Astrocyte (in vitro differentiated cells and primary cell): ENCODE results near the gene ADAMTSL2. TPM values are rescaled to one million over a fixed set of nuclear protein-coding genes. Genes with fewer than 3 reads are reported as not detected.

Experiments used
- DNase-seq: peaks from one replicate; pipeline ENCODE4 v3.0.0-alpha.2; 2010; ENCODE audit warnings: low read depth
- FAIRE-seq: peaks from 2 replicates; lab custom pipeline; 2011; peaks lifted over from hg19 to GRCh38; lab: Jason Lieb, UNC
- H2AFZ ChIP-seq: 2 replicates; pipeline ENCODE4 v1.6.0; 2012; ENCODE audit warnings: low read depth, low read length, inconsistent platforms
- H3K27ac ChIP-seq: 2 replicates; pipeline ENCODE4 v1.5.1; 2011; ENCODE audit warnings: low read depth, low read length, inconsistent platforms
- H3K27me3 ChIP-seq: 2 replicates; pipeline ENCODE4 v1.6.0; 2011; ENCODE audit warnings: low read length, inconsistent platforms; ENCODE audit not compliant: insufficient read depth
- H3K36me3 ChIP-seq: 2 replicates; pipeline ENCODE4 v1.5.1; 2011; ENCODE audit warnings: low read length, inconsistent platforms; ENCODE audit not compliant: insufficient read depth
- H3K4me1 ChIP-seq: 2 replicates; pipeline ENCODE4 v1.5.1; 2011; ENCODE audit warnings: low read length, inconsistent platforms; ENCODE audit not compliant: insufficient read depth
- H3K4me2 ChIP-seq: 2 replicates; pipeline ENCODE4 v1.6.0; 2012; ENCODE audit warnings: low read length, inconsistent platforms
- H3K4me3 ChIP-seq: 2 replicates; pipeline ENCODE4 v1.5.1; 2011; ENCODE audit warnings: low read depth, mild to moderate bottlenecking, low read length, inconsistent platforms; ENCODE audit not compliant: insufficient read depth
- H3K79me2 ChIP-seq: 2 replicates; pipeline ENCODE4 v1.6.0; 2012; ENCODE audit warnings: mild to moderate bottlenecking, low read length, inconsistent platforms; ENCODE audit not compliant: insufficient read depth
- H3K9ac ChIP-seq: 2 replicates; pipeline ENCODE4 v1.6.0; 2012; ENCODE audit warnings: mild to moderate bottlenecking, low read length, inconsistent platforms
- H3K9me3 ChIP-seq: 2 replicates; pipeline ENCODE4 v1.5.1; 2012; ENCODE audit warnings: low read depth, mild to moderate bottlenecking, low read length, inconsistent platforms; ENCODE audit not compliant: insufficient read depth
- H4K20me1 ChIP-seq: 2 replicates; pipeline ENCODE4 v1.6.0; 2012; ENCODE audit warnings: low read length, inconsistent platforms; ENCODE audit not compliant: insufficient read depth
- H3K27ac Mint-ChIP-seq: one replicate; pipeline ENCODE4 v1.8.0; 2021; ENCODE audit warnings: mild to moderate bottlenecking, mixed read lengths; ENCODE audit not compliant: unreplicated experiment
- H3K27me3 Mint-ChIP-seq: one replicate; pipeline ENCODE4 v1.8.0; 2021; ENCODE audit warnings: low read depth, mixed read lengths; ENCODE audit not compliant: unreplicated experiment
- H3K36me3 Mint-ChIP-seq: one replicate; pipeline ENCODE4 v1.8.0; 2021; ENCODE audit warnings: low read depth, mixed read lengths; ENCODE audit not compliant: unreplicated experiment
- H3K4me1 Mint-ChIP-seq: one replicate; pipeline ENCODE4 v1.8.0; 2021; ENCODE audit warnings: low read depth, mixed read lengths; ENCODE audit not compliant: unreplicated experiment
- H3K4me3 Mint-ChIP-seq: one replicate; pipeline ENCODE4 v1.8.0; 2021; ENCODE audit warnings: mild to moderate bottlenecking, moderate library complexity, mixed read lengths; ENCODE audit not compliant: unreplicated experiment
- H3K9me3 Mint-ChIP-seq: one replicate; pipeline ENCODE4 v1.8.0; 2021; ENCODE audit warnings: mild to moderate bottlenecking, mixed read lengths; ENCODE audit not compliant: unreplicated experiment
- CTCF ChIP-seq: IDR thresholded peaks from 2 replicates; pipeline ENCODE4 v1.5.1; 2011; ENCODE audit warnings: low read depth, mild to moderate bottlenecking, inconsistent platforms, low read length, moderate library complexity; ENCODE audit not compliant: insufficient read depth
- EZH2 ChIP-seq: IDR thresholded peaks from 2 replicates; pipeline ENCODE4 v1.6.1; 2012; ENCODE audit warnings: mild to moderate bottlenecking, low read length, inconsistent platforms; ENCODE audit not compliant: insufficient read depth
- total RNA-seq: library from RNA; stranded (reverse); gene quantifications from 2 replicates; pipeline ENCODE4 v1.2.1, GENCODE V29; 2021

ADAMTSL2 gene
- total RNA-seq, 1 donor from 2014 or later: 0.52 TPM

- Histone ChIP-seq H3K9ac (no peak overlapping the region), H3K27me3 (peaks cover 20% of the 10 kb centered on the region), H3K9me3 (no peaks in the 10 kb centered on the region), H3K4me1 (peaks cover 6% of the 10 kb centered on the region), H3K36me3 (no peaks in the 10 kb centered on the region), H3K27ac (no peak overlapping the region), H3K4me3 (no peak overlapping the region), H4K20me1 (no peaks in the 10 kb centered on the region), H2AFZ (no peak overlapping the region), H3K4me2 (no peak overlapping the region), H3K79me2 (no peaks in the 10 kb centered on the region)
- FAIRE-seq: no peak
- DNase-seq: no peak
- no peaks in the 10 kb centered on the region for H3K36me3 Mint-ChIP-seq
- H3K4me1 Mint-ChIP-seq: peaks cover 10% of the 10 kb centered on the region
- H3K9me3 Mint-ChIP-seq: peaks cover 5% of the 10 kb centered on the region
- no peak overlapping the region for H3K4me3 Mint-ChIP-seq
- peaks cover 28% of the 10 kb centered on the region for H3K27me3 Mint-ChIP-seq
- TF ChIP-seq CTCF (no peak), EZH2 (no peak)
- no peak overlapping the region for H3K27ac Mint-ChIP-seq
Measured at GRCh38 chr9:133493845-133494540, 40.5 kb upstream of the ADAMTSL2 start.

GRCh38 chr9:133494636-133495326, 39.7 kb upstream of the ADAMTSL2 start:
- Mint-ChIP-seq H3K27me3 (peaks cover 28% of the 10 kb centered on the region), H3K27ac (no peak overlapping the region), H3K9me3 (peaks cover 3% of the 10 kb centered on the region), H3K4me3 (no peak overlapping the region), H3K36me3 (no peaks in the 10 kb centered on the region), H3K4me1 (peaks cover 3% of the 10 kb centered on the region)
- no peak for TF ChIP-seq CTCF
- no peak for TF ChIP-seq EZH2
- peaks cover 20% of the 10 kb centered on the region for H3K27me3 ChIP-seq
- no peak overlapping the region for H3K4me3 ChIP-seq
- no peak overlapping the region for H3K27ac ChIP-seq
- no peaks in the 10 kb centered on the region for H3K79me2 ChIP-seq
- no peaks in the 10 kb centered on the region for H3K36me3 ChIP-seq
- DNase-seq: no peak
- H3K9me3 ChIP-seq: no peaks in the 10 kb centered on the region
- H3K4me1 ChIP-seq: no peaks in the 10 kb centered on the region
- no peak overlapping the region for H3K9ac ChIP-seq
- no peak overlapping the region for H3K4me2 ChIP-seq
- no peak for FAIRE-seq
- H4K20me1 ChIP-seq: no peaks in the 10 kb centered on the region
- no peak overlapping the region for H2AFZ ChIP-seq
